NCI-H526 treated with DMSO at 0.1 percent for 48 hours (cell line): ENCODE results near the gene KHDC4.

ENCODE experiments used
- DNase-seq: peaks from one replicate; lab custom pipeline; 2025; lab: John Stamatoyannopoulos, UW

The KHDC4 gene

DNA sequence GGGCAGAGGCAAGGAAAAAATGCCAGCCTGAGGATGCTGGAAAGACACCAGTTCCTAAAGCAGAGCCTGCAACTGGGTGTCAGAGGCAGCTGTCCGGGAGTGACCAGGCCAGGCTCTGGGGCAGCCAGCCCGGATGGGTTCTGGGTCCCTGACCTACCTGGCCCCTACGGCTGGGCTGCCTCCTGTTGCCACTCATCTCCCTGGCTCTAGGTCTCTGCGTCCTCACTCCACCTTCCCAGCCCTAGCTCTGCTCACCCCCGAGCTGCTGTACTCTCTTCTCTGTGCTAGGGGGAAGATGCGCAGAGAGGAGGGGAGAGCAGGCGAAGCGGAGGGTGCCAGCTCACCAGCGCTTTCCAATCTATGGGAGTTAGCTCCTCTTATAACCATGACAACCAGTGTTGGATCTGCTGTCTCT, 35.2 kb upstream of the KHDC4 start:
- DNase-seq, result no peak

DNA sequence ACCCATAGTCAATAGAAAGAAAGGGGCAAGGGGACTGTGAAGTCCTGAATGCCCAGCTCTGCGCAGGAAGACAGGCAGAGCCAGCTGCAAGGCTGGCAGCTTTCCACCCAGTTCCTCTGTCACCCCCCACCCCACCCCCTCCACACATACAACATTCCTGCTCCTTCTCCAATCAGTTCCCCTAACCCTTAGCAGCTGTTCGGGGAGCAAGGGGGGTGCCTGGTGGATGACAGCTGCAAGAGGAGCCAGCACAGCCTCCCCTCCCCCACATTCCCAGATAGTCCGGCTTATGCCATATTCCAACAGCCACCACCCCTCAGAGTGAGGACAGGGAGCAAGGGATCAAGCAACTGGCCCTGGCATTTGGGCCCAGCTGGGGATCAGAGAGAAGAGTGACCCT, 34.5 kb upstream of the KHDC4 start:
- DNase-seq, result no peak

DNA sequence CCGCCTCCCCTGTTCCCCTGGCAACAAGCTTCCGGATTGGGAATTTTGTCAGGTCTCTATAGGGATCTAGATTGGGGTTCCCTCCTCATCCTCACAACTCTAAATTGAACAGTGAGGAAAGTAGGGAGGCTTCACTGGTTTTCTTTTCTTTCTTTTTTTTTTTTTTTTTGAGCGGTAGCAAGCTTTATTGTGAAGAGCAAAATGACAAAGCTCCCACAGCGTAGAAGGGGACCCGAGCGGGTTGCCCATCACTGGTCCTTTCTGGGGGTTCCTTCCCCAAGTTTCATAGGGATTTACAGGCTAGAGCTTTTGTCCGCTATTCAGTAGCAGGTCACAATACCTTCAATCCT, 33.8 kb upstream of the KHDC4 start:
- no peak for DNase-seq

DNA sequence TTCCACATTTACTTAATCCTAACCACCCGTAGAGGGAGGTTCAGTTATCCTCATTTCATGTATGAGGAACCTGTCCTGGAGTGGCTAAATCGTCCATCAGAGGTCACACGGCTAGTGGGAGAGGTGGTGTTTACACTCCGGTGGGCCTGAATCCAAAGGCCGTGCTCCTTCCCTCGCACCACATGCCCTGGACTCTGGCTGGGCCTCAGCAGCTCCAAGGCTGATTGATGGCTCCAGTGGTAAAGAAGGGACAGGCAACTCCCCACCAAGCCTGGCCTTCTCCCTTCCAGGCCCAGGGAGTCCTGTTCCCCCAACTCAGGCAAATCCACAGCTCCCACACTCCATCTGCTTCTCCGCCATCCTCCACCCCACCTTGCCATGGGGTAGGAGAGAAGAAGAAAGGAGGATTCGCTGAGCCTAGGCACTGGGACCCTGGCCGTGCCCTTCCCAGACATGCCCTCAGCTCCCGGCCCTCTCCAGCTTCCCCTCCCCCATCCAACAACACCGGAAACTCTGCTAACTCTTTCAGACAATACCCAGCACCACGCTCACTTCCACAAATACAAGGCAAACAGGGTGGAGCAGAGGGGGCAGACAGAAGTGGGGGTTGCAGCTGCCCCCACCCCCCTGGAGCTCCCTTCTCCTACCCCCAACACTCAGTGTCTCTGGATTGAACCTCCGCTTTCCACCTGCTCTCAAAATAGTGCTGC, 33.3 kb upstream of the KHDC4 start:
- no peak for DNase-seq

DNA sequence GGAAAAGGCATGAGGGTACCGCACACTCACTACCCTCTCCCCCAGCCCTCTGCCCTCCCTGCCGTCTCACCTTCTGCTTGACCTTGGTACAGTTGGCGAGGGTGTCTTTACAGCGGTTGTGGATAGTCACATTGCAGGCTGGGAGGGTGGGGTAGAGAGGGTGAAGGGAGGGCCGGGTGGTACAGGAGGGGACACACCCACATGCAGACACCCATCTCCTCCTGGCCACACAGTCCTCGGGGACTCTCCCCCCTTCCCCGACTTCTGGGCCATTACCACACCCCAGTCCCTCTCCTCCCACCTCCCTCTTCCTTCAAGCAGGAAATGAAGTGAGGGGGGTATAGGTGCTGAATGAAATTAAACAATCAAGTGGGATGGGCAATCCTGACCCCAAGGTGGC, 32.5 kb upstream of the KHDC4 start:
- DNase-seq, result no peak

DNA sequence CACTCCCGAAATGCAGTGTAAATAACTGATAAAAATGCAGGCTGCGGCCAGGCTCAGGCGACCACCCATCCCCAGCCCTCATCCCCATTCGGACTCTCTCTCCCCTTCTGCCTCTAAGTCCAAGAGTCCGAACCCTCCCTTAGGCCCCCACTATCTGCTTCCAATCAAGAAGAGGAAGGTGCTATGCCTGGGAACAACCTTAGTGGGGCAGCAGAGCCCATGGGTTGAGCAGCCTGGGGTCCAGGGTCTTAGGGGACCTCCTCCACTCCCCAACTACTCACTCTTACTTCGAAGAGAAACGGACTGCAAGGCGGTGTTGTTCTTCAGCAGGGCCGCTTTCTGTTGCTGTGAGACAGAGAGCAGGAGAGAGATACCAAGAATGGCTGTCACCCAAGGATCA, 31.9 kb upstream of the KHDC4 start:
- DNase-seq, result no peak

DNA sequence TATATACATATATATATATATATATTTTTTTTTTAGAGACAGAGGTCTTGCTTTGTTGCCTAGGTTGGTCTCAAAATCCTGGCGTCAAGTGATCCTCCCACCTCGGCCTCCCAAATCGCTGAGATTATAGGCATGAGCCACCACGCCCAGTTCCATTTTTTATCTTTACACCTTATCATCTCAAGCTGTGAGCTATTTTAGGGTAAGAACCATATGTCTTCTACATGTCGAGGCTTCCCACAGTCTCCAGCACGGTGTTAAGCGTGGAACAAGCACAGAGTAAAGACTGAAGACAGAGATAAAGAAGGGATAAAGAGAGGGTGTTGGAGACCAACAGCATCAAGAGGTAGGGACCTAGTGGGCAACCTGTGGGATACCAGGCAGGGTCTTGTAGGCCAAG, 30.0 kb upstream of the KHDC4 start:
- DNase-seq, result no peak

DNA sequence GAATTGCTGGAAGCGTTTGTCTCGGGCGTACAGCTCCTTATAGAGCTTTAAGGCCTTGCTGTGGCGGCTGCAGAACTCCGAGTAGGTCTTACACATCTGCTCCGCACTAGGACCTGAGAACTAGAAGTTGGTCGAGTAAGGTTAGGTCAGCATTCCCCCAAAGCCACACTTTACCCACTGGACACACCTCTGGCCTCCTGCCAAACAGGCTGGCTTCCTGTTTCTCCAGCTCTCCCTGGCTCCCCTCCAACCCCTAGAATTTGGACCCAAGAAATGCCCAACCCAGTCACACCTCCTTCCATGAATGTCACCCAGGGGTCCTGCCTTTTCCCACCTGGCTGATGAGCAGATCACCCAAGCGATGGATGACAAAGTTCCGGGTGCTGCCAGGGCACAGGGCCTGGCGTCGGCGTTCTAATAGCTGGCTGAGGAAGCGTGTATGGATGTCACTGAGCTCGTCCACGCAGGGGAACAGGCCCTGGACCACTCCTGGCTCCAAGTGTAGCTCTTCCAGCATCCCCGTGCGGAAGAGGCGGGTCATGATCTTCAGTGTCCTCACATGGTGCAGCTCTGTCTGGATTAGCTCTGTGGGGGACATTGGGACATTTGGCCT, 28.5 kb upstream of the KHDC4 start:
- DNase-seq, result no peak

DNA sequence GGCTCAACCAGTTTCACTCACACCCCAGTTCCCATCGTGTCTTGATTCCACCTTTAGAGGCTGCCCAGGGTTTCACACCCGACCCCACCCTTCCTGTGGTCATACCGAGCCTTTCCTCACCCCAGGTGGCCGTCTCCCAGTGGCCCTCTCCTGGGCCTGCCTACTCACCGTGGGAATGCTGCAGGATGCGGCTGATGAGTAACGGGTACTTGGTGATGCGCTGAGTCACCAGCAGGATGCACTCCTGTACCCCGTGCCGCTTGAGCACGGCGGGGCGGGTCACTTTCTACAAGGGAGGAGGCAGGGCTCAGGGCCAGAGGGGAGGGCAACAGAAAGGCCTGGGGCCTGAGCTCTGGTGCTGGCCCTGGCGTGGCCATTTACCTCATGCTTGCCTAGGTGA, 27.7 kb upstream of the KHDC4 start:
- no peak for DNase-seq

DNA sequence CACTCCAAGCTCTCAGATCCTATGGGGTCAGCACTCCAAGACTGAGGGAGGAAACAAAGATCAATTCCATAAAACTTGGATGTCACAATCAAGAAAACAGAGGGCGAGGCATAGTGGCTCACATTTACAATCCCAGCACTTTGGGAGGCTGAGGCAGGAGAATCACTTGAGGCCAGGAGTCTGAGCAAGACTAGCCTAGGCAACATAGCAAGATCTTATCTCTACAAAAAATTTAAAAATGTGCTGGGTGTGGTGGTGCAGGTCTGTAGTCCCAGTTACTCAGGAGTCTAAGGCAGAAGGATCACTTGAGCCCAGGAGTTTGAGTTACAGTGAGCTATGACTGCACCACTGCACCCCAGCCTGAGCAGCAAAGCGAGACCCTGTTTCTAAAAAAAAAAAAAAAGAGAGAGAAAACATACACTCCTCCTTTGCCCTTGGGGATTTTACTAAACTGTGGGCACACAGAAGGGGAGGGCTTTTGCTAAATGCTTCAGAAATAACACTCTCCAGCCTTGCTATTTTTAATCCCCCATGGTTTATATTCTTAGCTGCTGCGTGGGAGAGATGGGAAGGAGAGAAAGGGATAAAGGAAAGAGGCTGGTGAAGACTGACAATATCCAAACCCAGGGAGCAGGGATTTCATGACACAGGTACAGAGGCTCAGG, 26.0 kb upstream of the KHDC4 start:
- no peak for DNase-seq

DNA sequence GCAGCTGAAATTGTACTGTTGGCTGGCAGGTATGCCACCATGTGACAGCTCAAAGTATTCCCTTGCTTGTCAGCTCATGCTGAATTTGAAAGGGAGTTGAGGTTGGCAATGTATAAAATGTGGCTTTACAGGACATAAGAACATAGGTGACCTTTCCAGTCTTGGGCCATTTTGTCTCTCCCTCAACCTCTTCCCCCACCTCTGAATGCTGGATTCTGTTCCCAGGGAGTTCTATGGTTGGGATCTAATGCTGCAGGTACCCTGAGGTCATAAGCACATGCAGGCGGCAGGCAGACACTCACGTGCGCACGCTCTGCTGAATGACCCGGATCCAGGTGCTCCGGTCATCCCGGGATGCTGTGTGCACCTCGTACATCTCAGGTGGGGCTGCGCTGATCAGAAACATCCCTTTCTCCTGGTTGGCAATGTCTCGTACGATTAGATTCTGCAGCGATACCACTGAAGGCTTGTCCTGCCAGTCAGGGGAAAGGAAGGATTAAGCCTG, 23.2 kb upstream of the KHDC4 start:
- no peak for DNase-seq

DNA sequence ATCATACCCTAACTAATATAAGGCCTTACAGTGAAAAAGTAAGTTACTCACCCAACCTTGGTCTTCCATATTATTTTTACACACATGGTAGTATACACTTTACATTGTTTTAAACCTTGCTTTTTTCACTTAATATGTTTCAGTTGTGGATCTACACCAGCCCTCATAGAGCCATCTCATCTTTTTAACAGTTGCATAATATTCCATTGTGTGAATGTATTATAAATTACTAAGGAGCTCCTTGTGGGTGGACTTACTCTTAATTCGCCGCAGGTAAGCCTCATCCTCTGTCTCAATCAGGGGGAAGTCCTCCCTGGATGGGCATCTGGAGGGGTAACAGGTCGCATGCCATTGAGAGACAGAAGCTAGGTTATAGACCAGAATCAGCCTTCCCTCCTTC, 20.4 kb upstream of the KHDC4 start:
- no peak for DNase-seq

DNA sequence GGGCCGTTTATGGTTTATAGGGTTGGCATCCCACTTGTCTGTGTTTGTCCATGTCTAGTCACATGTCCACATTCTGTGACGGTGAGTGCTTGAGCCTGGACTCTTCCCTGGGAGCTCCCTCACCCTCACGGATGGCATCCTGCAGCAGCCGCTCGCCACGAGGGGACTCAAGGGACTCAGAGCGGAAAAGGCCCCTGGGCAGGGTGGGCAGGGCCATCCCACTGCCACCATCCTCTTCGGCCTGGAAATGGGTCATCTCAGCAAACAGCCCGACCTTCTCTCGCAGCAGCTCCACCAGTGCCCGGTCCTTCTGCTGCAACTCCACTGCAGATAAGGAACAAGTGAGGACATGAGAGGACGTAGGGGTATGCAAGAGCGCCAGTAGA, 18.3 kb upstream of the KHDC4 start:
- no peak for DNase-seq

DNA sequence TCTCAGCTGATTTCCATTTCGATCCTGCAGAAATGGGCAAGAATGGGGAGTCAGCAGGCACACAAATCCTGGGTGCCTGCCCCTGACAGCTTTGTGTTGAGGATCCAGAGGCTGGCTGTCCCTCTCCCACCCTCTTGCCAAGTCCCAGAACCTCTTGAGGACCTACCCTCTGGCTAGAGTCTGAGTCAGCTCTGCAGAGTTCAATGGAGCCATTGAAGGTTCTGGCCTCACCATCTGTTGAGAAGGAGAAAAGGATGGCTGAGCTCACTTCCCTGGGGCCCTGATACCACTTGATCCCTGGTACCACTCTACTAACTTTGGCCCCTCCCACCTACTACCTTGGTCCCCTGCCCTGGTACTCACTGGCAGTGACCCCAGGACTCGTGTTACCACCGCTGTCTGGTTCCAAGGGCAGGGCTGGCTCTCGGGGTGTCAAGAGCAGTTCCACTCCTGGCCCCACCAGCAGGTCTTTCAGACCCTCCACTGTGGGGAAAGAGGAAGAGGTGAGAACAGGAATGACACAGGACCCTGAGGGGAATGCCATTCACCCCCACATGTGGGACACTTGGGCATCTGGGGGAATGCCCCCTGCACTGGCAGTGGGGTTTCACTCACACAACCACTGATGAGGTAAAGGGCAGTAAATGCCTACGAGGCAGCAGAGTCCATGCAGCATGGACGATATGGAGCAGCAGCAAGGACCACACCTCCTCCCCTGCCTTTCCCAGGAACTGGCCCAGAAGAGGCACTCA, 17.7 kb upstream of the KHDC4 start:
- DNase-seq, result no peak

DNA sequence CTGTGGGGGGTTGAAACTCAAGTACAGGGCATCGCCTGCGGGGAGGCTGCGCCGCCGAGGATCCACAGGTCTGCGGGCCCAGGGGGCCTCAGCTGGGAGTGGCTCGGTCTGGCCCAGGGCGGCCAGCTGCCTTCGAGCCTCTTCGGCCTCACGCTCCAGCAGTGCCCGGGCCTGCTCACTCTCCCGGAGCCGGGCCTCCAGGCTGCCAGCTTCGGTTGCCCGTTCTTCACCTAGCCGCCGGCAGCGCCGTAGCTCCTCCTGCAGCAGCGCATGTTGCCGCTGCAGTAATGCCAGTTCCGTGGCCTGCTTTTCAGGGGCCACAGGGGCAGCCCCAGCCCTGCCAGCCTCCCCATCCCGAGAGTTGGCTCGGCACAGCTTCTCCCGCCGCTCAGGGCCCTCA, 16.6 kb upstream of the KHDC4 start:
- DNase-seq, result no peak

DNA sequence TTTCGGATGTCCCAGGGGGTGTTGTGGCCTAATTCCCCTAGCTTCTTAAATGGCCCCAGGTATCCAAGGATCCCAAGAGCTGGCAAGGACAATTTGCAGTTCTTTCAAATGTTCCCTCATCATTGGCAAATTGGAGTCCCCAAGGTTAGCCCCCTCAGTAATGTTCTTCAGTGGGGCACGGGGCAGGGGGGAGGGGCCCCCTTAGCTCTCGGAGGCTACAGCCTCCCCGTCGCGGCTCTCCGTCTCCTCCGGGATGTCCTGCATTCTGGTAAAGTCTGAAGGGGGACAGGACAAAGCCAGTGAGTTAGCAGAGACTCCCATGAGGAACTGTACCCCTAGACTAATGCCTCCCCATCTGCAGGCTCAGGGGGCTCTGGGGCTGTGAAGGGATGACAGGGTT, 13.5 kb upstream of the KHDC4 start:
- no peak for DNase-seq

DNA sequence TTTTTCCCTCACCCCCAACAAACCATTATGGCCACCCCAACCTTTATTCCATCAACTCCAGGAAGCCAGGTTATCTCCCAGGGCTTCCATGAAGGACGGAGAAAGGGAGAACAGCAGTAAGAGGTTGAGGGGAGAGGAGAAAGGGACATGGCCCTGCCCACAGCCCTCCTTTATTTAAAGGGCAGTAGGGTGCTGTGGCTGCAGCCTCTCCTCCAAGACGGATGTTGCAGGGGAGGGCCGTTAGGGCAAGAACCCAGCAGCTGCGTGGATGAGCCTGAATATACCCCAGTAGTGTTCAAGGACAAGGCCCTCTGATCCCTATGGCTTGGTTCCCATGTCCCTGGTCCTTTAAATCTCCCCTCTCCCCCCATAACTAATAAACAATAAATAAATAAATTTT, 13.1 kb upstream of the KHDC4 start:
- DNase-seq, result no peak

DNA sequence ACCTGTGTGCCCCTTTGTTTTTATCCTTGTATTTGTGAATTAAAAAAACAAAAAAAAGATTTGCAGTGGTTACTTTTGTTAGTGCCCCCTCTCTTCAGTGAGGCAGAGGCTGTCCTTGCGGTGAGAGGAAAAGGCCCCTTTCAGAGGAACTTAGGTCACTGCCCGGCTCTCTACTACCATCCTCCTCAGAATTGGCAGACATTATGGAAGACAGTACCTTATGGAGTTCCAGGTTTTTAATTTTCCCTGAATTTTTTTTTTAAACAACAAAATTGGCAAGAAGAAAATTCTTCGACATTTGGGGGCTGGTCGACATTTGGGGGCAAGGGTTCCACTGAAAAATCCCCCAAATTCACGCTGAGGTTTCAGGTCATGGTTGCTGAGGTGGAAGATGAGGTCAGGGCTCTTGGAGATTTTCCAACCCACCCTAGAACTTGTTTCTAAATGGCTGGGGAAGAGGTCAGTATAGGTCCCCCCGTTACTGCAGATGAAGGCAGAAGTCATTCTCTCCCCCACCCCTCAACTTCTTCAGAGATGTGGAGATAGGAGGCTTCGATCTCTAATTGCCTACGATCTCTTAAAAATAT, 12.5 kb upstream of the KHDC4 start:
- DNase-seq, result no peak

DNA sequence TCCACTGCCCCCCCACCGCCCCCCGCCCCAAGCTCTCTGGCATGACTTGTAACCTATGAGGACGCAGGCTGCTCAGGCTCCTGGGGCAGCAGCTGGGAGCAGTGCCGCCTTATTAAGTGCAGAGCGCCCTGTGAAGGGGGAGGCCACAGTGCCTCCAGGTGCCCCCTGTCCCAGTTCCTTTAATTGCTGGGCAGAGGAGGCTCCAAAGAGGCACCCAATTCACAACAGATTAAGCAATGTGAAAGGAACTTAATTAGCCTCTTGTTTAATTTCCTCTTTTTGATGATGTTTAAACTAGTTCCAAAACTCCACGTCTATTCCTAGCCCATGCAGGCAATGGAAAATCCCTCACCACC, 10.2 kb upstream of the KHDC4 start:
- no peak for DNase-seq

DNA sequence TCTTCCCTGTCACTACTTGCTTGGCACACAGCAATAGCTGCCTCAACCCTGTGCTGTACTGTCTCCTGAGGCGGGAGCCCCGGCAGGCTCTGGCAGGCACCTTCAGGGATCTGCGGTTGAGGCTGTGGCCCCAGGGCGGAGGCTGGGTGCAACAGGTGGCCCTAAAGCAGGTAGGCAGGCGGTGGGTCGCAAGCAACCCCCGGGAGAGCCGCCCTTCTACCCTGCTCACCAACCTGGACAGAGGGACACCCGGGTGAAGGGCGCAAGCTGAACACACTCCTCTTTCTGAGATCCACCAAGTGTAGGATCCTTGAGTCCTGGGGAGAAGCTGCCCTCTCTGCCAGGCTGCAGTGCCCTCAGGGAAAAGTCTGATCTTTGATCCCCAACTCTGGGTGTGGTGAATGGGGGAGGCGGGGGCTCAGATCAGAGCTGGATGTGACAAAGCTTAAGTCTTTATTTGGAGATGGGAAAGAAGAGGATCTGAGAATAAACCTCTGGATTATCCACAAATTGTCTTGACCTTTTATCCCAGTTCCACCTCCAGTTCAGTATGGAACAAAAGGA, 8.4 kb upstream of the KHDC4 start:
- no peak for DNase-seq

DNA sequence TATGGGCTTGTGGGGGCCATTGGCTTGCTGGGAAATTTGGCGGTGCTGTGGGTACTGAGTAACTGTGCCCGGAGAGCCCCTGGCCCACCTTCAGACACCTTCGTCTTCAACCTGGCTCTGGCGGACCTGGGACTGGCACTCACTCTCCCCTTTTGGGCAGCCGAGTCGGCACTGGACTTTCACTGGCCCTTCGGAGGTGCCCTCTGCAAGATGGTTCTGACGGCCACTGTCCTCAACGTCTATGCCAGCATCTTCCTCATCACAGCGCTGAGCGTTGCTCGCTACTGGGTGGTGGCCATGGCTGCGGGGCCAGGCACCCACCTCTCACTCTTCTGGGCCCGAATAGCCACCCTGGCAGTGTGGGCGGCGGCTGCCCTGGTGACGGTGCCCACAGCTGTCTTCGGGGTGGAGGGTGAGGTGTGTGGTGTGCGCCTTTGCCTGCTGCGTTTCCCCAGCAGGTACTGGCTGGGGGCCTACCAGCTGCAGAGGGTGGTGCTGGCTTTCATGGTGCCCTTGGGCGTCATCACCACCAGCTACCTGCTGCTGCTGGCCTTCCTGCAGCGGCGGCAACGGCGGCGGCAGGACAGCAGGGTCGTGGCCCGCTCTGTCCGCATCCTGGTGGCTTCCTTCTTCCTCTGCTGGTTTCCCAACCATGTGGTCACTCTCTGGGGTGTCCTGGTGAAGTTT, 7.8 kb upstream of the KHDC4 start:
- no peak for DNase-seq
